Stimulated activated naive B cell treated with anti-CD40 and anti-IgM and Interleukin-4, amounts not matched to agents 10 μg/mL and 1 μg/mL and 100 μg/mL, for 72 hours (primary cell): ENCODE results near the gene CERS6.

Source experiments
- ATAC-seq, 2 donors: fragments of 150-1000 bp; cut with Tn5 transposase; replicated peaks; 2 replicates each; pipeline ENCODE4 v1.10.0; 2021; ENCODE audit warnings: moderate library complexity in 1 of 2
- DNase-seq: peaks from one replicate; pipeline ENCODE4 v3.0.0; 2021
- H3K27ac Mint-ChIP-seq: one replicate; pipeline ENCODE4 v1.8.0; 2022; ENCODE audit warnings: mild to moderate bottlenecking, mixed read lengths
- H3K27me3 Mint-ChIP-seq, 2 donors: one replicate each; pipeline ENCODE4 v1.8.0; 2022; ENCODE audit warnings: mixed read lengths in 2 of 2
- H3K36me3 Mint-ChIP-seq, 2 donors: one replicate each; pipeline ENCODE4 v1.8.0; 2022; ENCODE audit warnings: mixed read lengths in 2 of 2, mild to moderate bottlenecking in 1 of 2
- H3K4me1 Mint-ChIP-seq, 2 donors: one replicate each; pipeline ENCODE4 v1.8.0; 2022; ENCODE audit warnings: mixed read lengths in 2 of 2, mild to moderate bottlenecking in 1 of 2
- H3K4me3 Mint-ChIP-seq, 2 donors: one replicate each; pipeline ENCODE4 v1.8.0; 2022; ENCODE audit warnings: mild to moderate bottlenecking in 2 of 2, mixed read lengths in 2 of 2, moderate library complexity in 1 of 2
- H3K9me3 Mint-ChIP-seq, 2 donors: one replicate each; pipeline ENCODE4 v1.8.0; 2022; ENCODE audit warnings: mixed read lengths in 2 of 2, mild to moderate bottlenecking in 1 of 2

CERS6 gene

DNA sequence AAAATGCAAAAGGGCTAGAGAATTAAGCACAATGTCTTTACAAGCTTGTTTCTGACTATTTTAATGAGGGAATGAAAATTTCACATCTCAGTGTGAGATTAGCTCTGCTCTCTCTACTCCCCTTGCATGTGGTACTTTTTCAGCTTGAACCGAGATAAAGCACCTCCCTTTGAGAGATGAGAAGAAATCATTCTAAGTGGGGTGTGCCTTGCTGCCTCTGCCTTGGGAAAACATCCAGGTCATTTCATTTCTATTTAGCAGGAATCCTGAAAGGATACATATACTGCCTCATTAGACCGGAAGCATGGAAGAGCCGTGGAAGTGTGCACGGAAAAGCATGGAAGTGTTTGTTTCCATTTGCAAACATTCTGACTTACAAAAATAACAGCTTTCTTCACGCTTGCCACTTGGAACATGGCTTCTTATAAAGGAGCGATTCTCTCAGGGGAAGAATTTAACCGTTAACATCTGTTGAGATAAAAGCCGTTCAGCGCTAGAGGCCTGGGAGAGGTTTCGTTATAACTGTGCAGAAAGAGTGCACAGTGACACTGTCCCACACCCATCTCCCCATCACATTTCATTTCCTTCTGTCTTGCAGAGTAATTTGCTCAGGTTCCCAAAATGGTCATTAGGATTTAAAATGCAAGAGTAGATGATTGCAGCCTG is 363.1 kb downstream of the CERS6 start:
- H3K4me1 Mint-ChIP-seq = no peaks in the 10 kb centered on the region

DNA sequence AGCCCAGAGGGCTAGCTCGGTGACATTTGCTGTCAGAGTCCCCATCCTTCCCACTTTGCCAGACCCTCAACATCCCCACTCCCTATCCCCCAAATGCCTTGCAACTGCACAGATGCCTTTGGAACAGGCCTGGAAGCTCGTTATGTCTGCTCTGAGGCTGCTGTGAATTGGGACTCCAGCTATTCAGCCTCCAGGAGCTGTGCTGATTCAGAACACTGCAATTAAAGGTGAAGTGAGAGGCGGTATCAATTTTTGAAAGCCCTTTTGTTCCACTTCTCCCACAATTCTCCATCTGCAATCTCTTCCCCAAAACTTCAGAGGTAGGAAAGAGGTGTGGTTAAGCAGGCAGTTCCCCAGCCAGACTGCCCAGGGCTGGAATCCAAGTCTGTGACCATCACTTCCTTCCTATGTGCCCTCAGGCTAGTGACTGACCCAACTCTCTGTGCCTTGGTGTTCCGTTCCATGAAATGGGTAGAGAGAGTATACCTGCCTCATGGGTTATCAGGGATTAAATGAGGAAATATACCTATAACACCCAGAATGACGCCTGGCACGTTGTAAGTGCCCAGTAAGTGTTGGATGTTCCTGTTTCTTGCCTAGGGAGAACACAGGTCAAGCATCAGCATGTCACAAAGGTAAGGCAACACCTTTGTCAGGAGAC is 363.9 kb downstream of the CERS6 start:
- H3K27ac Mint-ChIP-seq = no peak overlapping the region
- H3K36me3 Mint-ChIP-seq = no peaks in the 10 kb centered on the region
- no peak overlapping the region for H3K4me3 Mint-ChIP-seq
- H3K27me3 Mint-ChIP-seq = no peaks in the 10 kb centered on the region
- H3K9me3 Mint-ChIP-seq = no peaks in the 10 kb centered on the region
- ATAC-seq (no peak), DNase-seq (no peak)
- no peaks in the 10 kb centered on the region for H3K4me1 Mint-ChIP-seq

More for the DNA sequence above, 363.1 kb downstream of the CERS6 start:
- Mint-ChIP-seq H3K4me3 (no peak overlapping the region), H3K27ac (no peak overlapping the region), H3K27me3 (no peaks in the 10 kb centered on the region), H3K9me3 (no peaks in the 10 kb centered on the region), H3K36me3 (no peaks in the 10 kb centered on the region)
- no peak for DNase-seq
- no peak for ATAC-seq

DNA sequence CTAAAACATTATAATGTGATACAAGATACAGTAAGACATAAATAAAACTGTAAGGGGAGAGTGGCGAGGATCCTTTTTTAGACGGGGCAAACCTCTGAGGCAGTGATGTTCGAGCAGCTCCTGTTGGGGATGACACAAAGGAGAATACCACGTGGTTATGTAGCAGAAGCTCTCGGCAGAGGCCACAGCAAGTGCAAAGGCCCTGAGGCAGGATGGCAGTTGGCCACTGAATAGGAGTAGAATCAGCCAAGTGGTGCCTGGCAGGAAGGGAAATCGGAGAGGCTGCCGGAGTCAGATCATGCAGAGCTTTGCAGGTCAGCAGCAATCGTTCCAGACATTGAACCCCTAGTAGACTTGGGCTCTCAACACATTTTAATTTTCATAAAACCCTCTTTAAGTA is 365.5 kb downstream of the CERS6 start:
- Mint-ChIP-seq H3K4me3 (no peak overlapping the region), H3K4me1 (no peaks in the 10 kb centered on the region), H3K36me3 (no peaks in the 10 kb centered on the region), H3K27me3 (no peaks in the 10 kb centered on the region), H3K9me3 (no peaks in the 10 kb centered on the region), H3K27ac (no peak overlapping the region)
- no peak for DNase-seq
- no peak for ATAC-seq

DNA sequence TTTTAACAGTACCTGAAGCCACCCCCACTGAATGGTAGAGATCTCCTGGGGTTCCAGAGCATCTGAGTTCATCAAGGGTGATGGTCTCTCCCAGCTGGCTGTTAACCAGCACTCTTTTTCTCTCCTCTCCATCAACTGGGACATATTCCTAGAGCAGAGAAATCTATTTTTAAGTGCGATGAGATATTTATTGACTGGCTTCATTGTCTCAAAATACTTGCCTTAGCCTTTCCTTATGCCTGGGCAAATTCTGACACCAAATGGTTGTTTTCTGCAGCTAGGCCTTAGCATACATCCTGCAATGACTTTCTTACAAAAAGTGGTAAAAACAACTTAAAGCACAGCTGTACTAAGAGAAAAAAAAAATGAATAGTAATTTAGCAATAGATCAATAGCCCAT is 365.9 kb downstream of the CERS6 start:
- H3K9me3 Mint-ChIP-seq = no peaks in the 10 kb centered on the region
- H3K4me3 Mint-ChIP-seq = no peak overlapping the region
- no peak overlapping the region for H3K27ac Mint-ChIP-seq
- H3K27me3 Mint-ChIP-seq = no peaks in the 10 kb centered on the region
- no peaks in the 10 kb centered on the region for H3K4me1 Mint-ChIP-seq
- DNase-seq (no peak), ATAC-seq (no peak)
- H3K36me3 Mint-ChIP-seq = no peaks in the 10 kb centered on the region
